ENCODE results near the gene PPIP5K2. TPM values are rescaled to one million over a fixed set of nuclear protein-coding genes. Genes with fewer than 3 reads are reported as not detected.

PPIP5K2 gene
- total and polyA plus RNA-seq, 10 donors, result 22.3 to 79.8 (median 63.5) TPM

DNA sequence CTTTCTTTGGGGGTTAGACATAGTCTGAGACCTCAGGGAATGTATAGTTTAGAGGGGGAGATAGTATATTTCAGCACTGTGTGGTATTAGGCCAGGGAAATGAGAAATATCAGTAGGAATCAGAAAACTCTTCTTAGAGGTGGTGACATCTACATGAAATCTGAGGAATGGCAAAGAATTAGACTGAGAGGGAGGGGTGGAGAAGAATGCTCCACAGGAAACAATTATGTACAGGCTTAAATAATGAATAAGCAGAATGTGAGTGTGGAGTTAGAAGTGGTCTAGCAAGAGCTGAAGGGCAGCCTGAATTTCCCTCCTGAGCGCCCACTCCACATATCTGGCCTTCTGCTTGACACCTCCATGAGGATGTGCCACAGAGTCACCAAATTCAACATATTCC lies 134.8 kb downstream of the PPIP5K2 start:
- peaks cover 0 to 17% (median 7%) of the 10 kb centered on the region in 6 donors for H3K4me1 ChIP-seq
- peak overlapping the region in 3 of 8 donors; percentile 13 to 19 (median 19) for H3K27ac ChIP-seq
- H3K27me3 ChIP-seq (replicated peaks in 1 of 7), result no peaks in the 10 kb centered on the region
- WGBS, 5 donors, result 0 to 87% (median 32%) methylated on average over 1 of the region's 1 CpG
- no peaks in the 10 kb centered on the region for H3K9me3 ChIP-seq
- no peak for TF ChIP-seq POLR2AphosphoS5 (IDR thresholded peaks at IDR 0.05)
- TF ChIP-seq, protein P1, sequence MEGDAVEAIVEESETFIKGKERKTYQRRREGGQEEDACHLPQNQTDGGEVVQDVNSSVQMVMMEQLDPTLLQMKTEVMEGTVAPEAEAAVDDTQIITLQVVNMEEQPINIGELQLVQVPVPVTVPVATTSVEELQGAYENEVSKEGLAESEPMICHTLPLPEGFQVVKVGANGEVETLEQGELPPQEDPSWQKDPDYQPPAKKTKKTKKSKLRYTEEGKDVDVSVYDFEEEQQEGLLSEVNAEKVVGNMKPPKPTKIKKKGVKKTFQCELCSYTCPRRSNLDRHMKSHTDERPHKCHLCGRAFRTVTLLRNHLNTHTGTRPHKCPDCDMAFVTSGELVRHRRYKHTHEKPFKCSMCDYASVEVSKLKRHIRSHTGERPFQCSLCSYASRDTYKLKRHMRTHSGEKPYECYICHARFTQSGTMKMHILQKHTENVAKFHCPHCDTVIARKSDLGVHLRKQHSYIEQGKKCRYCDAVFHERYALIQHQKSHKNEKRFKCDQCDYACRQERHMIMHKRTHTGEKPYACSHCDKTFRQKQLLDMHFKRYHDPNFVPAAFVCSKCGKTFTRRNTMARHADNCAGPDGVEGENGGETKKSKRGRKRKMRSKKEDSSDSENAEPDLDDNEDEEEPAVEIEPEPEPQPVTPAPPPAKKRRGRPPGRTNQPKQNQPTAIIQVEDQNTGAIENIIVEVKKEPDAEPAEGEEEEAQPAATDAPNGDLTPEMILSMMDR (IDR thresholded peaks at IDR 0.05 in 8 of 11, conservative IDR thresholded peaks at IDR 0.05 in 3 of 11), result no peak
- H3K36me3 ChIP-seq, result no peaks in the 10 kb centered on the region
- DNase-seq, result no peak
- intact Hi-C loops (cut with DNase I; ENCODE audit: low total_unique reads), result no loop called here
- H3K4me3 ChIP-seq, result no peak overlapping the region

DNA sequence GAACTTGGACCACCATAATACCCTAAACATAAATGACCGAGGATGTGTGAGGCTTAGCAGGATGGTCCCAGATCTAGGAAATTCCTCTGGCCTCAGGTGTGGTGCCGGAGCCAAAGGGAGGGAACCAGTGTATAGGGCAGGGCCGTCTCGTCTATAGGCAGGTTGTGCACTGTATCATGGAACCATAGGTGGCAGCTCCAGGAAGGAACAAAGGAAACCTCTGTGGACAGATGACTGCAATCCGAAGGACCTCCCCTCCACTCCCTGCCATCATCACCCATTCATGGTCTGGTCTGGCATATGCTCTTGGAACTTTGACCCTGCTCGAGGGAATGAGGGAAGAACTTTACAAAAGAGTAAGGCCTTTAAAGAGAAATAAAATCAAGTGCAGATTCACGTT lies 135.6 kb downstream of the PPIP5K2 start:
- TF ChIP-seq POLR2AphosphoS5 (IDR thresholded peaks at IDR 0.05), result no peak
- no peak for TF ChIP-seq POLR2A (IDR thresholded peaks at IDR 0.05)
- TF ChIP-seq, protein P1 (IDR thresholded peaks at IDR 0.05 in 8 of 11, conservative IDR thresholded peaks at IDR 0.05 in 3 of 11), result no peak
- H3K36me3 ChIP-seq, result no peaks in the 10 kb centered on the region
- no peak for DNase-seq
- no peaks in the 10 kb centered on the region for H3K9me3 ChIP-seq
- peak overlapping the region in 1 of 8 donors; percentile 13 for H3K27ac ChIP-seq
- H3K27me3 ChIP-seq (replicated peaks in 1 of 7), result no peaks in the 10 kb centered on the region
- H3K4me3 ChIP-seq, result no peak overlapping the region
- intact Hi-C loops (cut with DNase I; ENCODE audit: low total_unique reads), result no loop called here
- peaks cover 0 to 24% (median 13%) of the 10 kb centered on the region in 6 donors for H3K4me1 ChIP-seq
- WGBS, 5 donors, result 86 to 97% (median 95%) methylated on average over 7 of the region's 7 CpGs

DNA sequence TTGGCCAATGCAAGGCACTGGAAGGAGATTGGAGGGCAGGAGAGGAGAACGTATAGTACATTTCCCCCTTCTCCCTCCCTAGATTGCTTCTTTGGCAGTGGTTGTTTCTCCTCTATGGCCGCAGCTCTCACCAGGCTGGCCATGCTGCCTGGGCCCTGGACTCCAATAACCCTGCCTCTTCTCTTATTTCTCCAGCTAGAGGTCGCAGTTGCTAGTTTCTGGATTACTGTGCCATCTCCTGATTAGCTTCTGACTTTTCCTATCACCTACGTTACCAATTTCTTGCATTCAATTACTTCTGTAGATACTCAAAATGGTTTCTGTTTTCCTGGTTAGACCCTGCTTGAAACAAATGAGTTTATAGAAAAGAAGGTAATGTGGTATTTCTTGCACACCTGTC lies 136.1 kb downstream of the PPIP5K2 start:
- no peak for DNase-seq
- peak overlapping the region in 1 of 8 donors; percentile 13 for H3K27ac ChIP-seq
- H3K4me3 ChIP-seq, result no peak overlapping the region
- H3K9me3 ChIP-seq, result no peaks in the 10 kb centered on the region
- 79 to 94% (median 84%) methylated on average over 4 of the region's 4 CpGs for WGBS, 5 donors
- no peaks in the 10 kb centered on the region for H3K36me3 ChIP-seq
- H3K4me1 ChIP-seq, result peaks cover 0 to 29% (median 18%) of the 10 kb centered on the region in 6 donors
- intact Hi-C loops (cut with DNase I; ENCODE audit: low total_unique reads), result no loop called here
- H3K27me3 ChIP-seq (replicated peaks in 1 of 7), result no peaks in the 10 kb centered on the region
- TF ChIP-seq POLR2A (IDR thresholded peaks at IDR 0.05), result no peak
- TF ChIP-seq, protein P1 (IDR thresholded peaks at IDR 0.05 in 8 of 11, conservative IDR thresholded peaks at IDR 0.05 in 3 of 11), result no peak
- no peak for TF ChIP-seq POLR2AphosphoS5 (IDR thresholded peaks at IDR 0.05)

DNA sequence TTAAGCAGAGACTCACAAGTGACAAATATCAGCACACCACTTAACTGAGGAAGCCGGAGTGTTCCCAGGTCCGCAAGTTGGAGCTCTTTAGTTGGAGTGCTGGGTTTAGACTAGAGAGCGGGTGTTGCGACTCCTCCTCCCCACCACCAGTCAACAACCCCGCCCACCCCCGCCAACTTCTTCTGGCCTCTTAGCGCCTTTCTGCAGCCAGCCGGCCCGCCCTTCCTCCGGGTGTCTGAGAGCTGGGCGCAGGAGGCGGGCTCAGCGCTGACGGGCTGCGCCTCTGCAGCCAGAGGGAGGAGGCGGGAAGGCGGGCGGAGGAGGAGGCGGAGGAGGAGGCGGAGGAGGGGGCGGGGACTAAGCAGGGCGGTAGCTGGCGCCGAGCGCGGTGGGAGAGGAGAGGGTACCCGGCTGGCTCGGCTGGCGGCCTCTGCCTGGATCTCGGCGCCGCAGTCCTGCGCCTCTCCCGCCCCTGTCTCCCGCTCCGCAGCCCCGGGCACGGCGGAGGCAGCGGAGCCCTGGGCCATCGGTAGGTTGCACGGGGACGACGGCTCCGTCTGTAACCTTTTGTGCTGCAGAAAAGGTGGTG lies 138.4 kb downstream of the PPIP5K2 start, which contains the start of gene MACIR:
Gene MACIR, plus strand, starts transcription at position 396 of the 589 bp plus-strand sequence. CDS start 17,157 bp downstream, outside the sequence.
- Histone ChIP-seq H3K9me3 (no peaks in the 10 kb centered on the region), H3K36me3 (no peaks in the 10 kb centered on the region), H3K4me1 (peaks cover 0 to 50% (median 27%) of the 10 kb centered on the region in 6 donors), H3K27ac (peak within 1 kb of the TSS; percentile 85 to 96 (median 87)), H3K4me3 (peak within 1 kb of the TSS; percentile 85 to 100 (median 96)), H3K27me3 (replicated peaks in 1 of 7) (no peaks in the 10 kb centered on the region)
- WGBS, 5 donors, result 0 to 1% (median 0%) methylated on average over 16 to 45 of the region's 45 CpGs
- DNase-seq, result peak; percentile 100
- TF ChIP-seq POLR2AphosphoS5 (IDR thresholded peaks at IDR 0.05), result peak; percentile 78 to 91 (median 87)
- TF ChIP-seq, protein P1 (IDR thresholded peaks at IDR 0.05 in 8 of 11, conservative IDR thresholded peaks at IDR 0.05 in 3 of 11), result peak in 6 of 11 experiments; percentile 5 to 56 (median 42)
- TF ChIP-seq POLR2A (IDR thresholded peaks at IDR 0.05), result peak in 2 of 3 donors; percentile 12 to 30
- intact Hi-C loops (cut with DNase I; ENCODE audit: low total_unique reads), result no loop called here

Measured in spleen (tissue), 11 donors.